Measurements from ENCODE around the gene C19orf12.

C19orf12 gene

GRCh38 chr19:29660835-29661234, 54.2 kb downstream of the C19orf12 start:
- DNase-seq = no peak

- DNase-seq = no peak
These were observed 56.7 kb downstream of the C19orf12 start for GRCh38 chr19:29658221-29658991.

- no peak for DNase-seq
These were observed 59.3 kb downstream of the C19orf12 start for GRCh38 chr19:29655648-29656335.

GRCh38 chr19:29653398-29653797, 61.7 kb downstream of the C19orf12 start:
- DNase-seq = no peak

GRCh38 chr19:29651622-29652394, 63.3 kb downstream of the C19orf12 start:
- DNase-seq = no peak

GRCh38 chr19:29650772-29651387, 64.2 kb downstream of the C19orf12 start:
- no peak for DNase-seq

Measured in MV-4-11 (cell line).